LoVo (cell line): ENCODE measurements around the gene MRPL23.

Experiments
- DNase-seq: peaks from one replicate; pipeline ENCODE4 v3.0.0-alpha.2; 2016; ENCODE audit warnings: low spot score

MRPL23 gene

GRCh38 chr11:1953489-1954266 lies 6.5 kb downstream of the MRPL23 start:
- no peak for DNase-seq

- no peak for DNase-seq
Observed at GRCh38 chr11:1958367-1958766, 11.2 kb downstream of the MRPL23 start.

- no peak for DNase-seq
Observed at GRCh38 chr11:1959786-1960185, 12.7 kb downstream of the MRPL23 start.

- no peak for DNase-seq
Observed at GRCh38 chr11:1963864-1964263, 16.7 kb downstream of the MRPL23 start.

- DNase-seq, result no peak
Observed at GRCh38 chr11:1964348-1964747, 17.2 kb downstream of the MRPL23 start.

- DNase-seq, result no peak
Observed at GRCh38 chr11:1964955-1965354, 17.8 kb downstream of the MRPL23 start.

GRCh38 chr11:1966531-1966930 lies 19.4 kb downstream of the MRPL23 start:
- no peak for DNase-seq

- DNase-seq, result no peak
Observed at GRCh38 chr11:1967641-1968225, 20.6 kb downstream of the MRPL23 start.

GRCh38 chr11:1968454-1969002 lies 21.4 kb downstream of the MRPL23 start:
- no peak for DNase-seq

GRCh38 chr11:1969035-1969434 lies 21.9 kb downstream of the MRPL23 start:
- DNase-seq, result no peak

- DNase-seq, result no peak
Observed at GRCh38 chr11:1969776-1970175, 22.6 kb downstream of the MRPL23 start.

- no peak for DNase-seq
Observed at GRCh38 chr11:1970956-1971355, 23.8 kb downstream of the MRPL23 start.

GRCh38 chr11:1975185-1975584 lies 28.1 kb downstream of the MRPL23 start:
- no peak for DNase-seq

GRCh38 chr11:1978720-1979473 lies 31.8 kb downstream of the MRPL23 start:
- no peak for DNase-seq

- DNase-seq, result no peak
Observed at GRCh38 chr11:1979607-1980006, 32.5 kb downstream of the MRPL23 start.

GRCh38 chr11:1982873-1983600 lies 35.9 kb downstream of the MRPL23 start:
- no peak for DNase-seq

GRCh38 chr11:1983601-1983961 lies 36.4 kb downstream of the MRPL23 start:
- DNase-seq, result no peak

- DNase-seq, result no peak
Observed at GRCh38 chr11:1987024-1987423, 39.9 kb downstream of the MRPL23 start.

- DNase-seq, result no peak
Observed at GRCh38 chr11:1988174-1988573, 41.0 kb downstream of the MRPL23 start.

- no peak for DNase-seq
Observed at GRCh38 chr11:1988667-1989317, 41.7 kb downstream of the MRPL23 start.

GRCh38 chr11:1989953-1990352 lies 42.8 kb downstream of the MRPL23 start:
- DNase-seq, result no peak
